ENCODE measurements around the gene CELSR2.

The CELSR2 gene

DNA sequence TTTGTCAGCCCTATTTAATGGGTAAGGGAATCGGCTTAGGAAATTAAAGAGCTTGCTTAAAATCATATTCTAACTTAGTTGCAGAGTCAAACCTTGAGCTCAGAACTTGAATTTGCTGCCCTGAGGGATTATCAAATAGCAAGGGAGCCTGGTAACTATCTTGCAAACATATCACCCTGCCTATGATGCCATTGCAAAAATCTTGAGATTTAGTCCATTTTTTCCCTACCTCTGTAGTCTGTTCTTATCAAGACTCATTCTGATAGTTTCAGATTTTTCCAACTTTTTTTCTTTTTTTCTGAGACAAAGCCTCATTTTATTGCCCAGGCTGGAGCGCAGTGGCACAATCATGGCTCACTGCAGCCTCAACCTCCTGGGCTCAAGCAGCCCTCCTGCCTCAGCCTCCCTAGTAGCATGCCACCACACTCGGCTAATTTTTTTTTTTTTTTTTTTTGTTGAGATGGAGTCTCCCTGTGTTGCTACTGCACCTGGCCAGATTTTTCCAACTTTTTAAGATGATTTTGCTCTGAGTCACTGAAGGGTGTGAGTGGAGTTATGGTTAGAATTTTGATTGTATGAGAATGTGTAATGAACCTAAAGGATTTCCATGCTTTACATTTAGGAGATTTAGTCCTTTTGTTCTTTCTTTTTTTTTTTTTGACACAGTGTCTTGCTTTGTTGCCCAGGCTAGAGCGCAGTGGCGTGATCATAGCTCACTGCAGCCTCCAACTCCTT, 23.5 kb upstream of the CELSR2 start:
- no peaks in the 10 kb centered on the region for H3K9me3 ChIP-seq (replicated peaks in 1 of 11)
- no peaks in the 10 kb centered on the region for H3K4me1 ChIP-seq
- H3K9ac ChIP-seq, result no peak overlapping the region
- H3K36me3 ChIP-seq, result peaks cover 90 to 99% (median 96%) of the 10 kb centered on the region in 11 experiments
- no peak overlapping the region for H3K27ac ChIP-seq
- H3K4me2 ChIP-seq, result no peak overlapping the region
- H3K4me3 ChIP-seq, result no peak overlapping the region
- no peaks in the 10 kb centered on the region for H3K27me3 ChIP-seq
- peaks cover 41 to 100% (median 88%) of the 10 kb centered on the region in 11 experiments; a peak in 20 of 22 replicates for H4K20me1 ChIP-seq
- no peak for TF ChIP-seq Cebpa-rat (IDR thresholded peaks at IDR 0.05)

DNA sequence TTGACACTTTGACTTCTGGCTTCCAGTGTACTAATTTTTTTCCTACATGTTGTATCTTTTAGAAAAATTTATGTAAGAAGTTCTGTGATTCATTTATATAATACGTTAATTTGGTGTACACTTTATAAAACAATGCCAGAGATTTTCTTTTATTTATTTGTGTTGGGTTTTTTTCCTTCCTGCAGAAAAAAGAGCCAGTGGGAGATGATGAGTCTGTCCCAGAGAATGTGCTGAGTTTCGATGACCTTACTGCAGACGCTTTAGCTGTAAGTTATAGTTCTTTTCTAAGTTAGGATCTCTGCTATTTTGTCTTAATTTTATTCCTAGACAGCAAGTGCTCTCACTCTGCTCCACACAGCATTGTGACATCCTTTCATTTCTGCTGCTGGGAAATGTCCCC, 21.2 kb upstream of the CELSR2 start:
- Histone ChIP-seq H3K27me3 (no peaks in the 10 kb centered on the region), H3K9me3 (replicated peaks in 1 of 11) (no peaks in the 10 kb centered on the region), H3K27ac (no peak overlapping the region), H4K20me1 (peaks cover 36 to 100% (median 83%) of the 10 kb centered on the region in 11 experiments; a peak in 20 of 22 replicates), H3K4me1 (no peaks in the 10 kb centered on the region), H3K9ac (no peak overlapping the region), H3K4me2 (no peak overlapping the region), H3K4me3 (no peak overlapping the region), H3K36me3 (peaks cover 91 to 100% (median 99%) of the 10 kb centered on the region in 11 experiments)
- no peak for TF ChIP-seq Cebpa-rat (IDR thresholded peaks at IDR 0.05)

DNA sequence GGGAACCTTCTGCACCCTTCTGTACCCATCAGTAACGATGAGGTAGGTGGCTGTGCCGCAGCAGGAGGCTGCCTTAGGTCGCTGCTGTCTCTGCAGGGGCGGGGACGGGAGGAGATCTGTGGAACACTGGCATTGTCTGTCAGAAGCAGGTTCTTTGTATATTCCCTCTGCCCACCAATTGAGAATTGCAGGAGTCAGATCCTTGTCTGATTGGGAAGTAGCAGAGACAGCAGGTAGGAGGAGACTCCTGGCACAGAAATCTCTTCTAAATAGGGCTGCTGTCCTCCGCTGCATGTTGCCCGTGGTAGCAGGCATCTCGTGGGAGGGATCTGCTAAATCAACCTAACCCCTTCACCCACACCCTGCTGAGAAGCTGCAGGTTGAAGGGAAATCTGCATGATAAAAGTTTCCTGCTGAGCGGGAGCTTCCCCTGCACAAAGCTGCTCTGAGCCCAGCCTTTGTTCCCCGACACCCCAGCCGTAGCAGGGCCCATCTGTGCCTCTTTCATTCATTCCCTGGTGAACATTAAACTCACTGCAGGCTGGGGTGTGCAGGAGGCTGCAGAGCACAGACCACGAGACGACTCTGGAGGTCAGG, 19.7 kb upstream of the CELSR2 start:
- TF ChIP-seq Cebpa-rat (IDR thresholded peaks at IDR 0.05), result no peak
- Histone ChIP-seq H3K36me3 (peaks cover 87 to 100% (median 98%) of the 10 kb centered on the region in 11 experiments), H3K9me3 (replicated peaks in 1 of 11) (no peaks in the 10 kb centered on the region), H3K27me3 (no peaks in the 10 kb centered on the region), H3K27ac (no peak overlapping the region), H4K20me1 (peaks cover 26 to 100% (median 71%) of the 10 kb centered on the region in 11 experiments; a peak in 20 of 22 replicates), H3K4me2 (no peak overlapping the region), H3K9ac (no peak overlapping the region), H3K4me1 (no peaks in the 10 kb centered on the region), H3K4me3 (no peak overlapping the region)

DNA sequence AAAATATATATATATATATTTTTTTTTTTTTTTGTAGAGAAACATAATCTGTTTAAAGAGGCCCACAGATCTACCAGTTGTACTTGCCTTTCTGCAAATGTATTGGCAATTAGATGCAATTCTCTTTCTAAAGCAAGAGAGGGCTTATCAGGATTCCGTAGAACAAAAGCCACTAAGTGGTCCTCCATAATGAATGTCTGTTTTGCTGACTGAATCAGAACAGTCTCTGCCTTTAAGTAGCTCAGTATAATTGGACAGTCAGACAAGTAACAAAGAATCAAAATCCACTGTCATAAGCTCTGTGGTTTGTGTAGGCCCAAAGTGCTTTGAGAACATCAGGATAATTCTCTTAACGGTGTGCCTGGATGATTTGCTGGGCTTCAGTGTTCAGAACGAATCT, 18.3 kb upstream of the CELSR2 start:
- peaks cover 90 to 100% (median 98%) of the 10 kb centered on the region in 11 experiments for H3K36me3 ChIP-seq
- H3K4me2 ChIP-seq, result no peak overlapping the region
- no peaks in the 10 kb centered on the region for H3K4me1 ChIP-seq
- no peak overlapping the region for H3K4me3 ChIP-seq
- H3K27me3 ChIP-seq, result no peaks in the 10 kb centered on the region
- no peak overlapping the region for H3K27ac ChIP-seq
- no peaks in the 10 kb centered on the region for H3K9me3 ChIP-seq (replicated peaks in 1 of 11)
- peaks cover 13 to 100% (median 69%) of the 10 kb centered on the region in 11 experiments; a peak in 20 of 22 replicates for H4K20me1 ChIP-seq
- no peak for TF ChIP-seq Cebpa-rat (IDR thresholded peaks at IDR 0.05)
- no peak overlapping the region for H3K9ac ChIP-seq

DNA sequence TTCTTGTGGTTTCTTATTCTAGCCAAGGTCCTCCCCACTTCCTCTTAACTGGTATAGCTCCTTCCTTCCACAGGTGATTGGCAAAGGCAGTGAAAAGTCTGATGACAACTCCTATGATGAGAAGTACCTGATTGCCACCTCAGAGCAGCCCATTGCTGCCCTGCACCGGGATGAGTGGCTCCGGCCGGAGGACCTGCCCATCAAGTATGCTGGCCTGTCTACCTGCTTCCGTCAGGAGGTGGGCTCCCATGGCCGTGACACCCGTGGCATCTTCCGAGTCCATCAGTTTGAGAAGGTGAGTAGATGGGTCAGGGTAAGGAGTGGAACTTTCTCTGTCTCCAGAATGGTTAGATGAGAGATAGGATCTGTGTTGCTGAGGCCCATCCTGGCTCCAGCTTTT, 14.2 kb upstream of the CELSR2 start:
- Histone ChIP-seq H3K9me3 (replicated peaks in 1 of 11) (no peaks in the 10 kb centered on the region), H3K27ac (no peak overlapping the region), H3K4me1 (peaks cover 0 to 4% (median 0%) of the 10 kb centered on the region in 10 experiments; a peak in 2 of 20 replicates), H3K27me3 (no peaks in the 10 kb centered on the region), H3K4me3 (no peak overlapping the region), H4K20me1 (peaks cover 17 to 100% (median 51%) of the 10 kb centered on the region in 11 experiments; a peak in 21 of 22 replicates), H3K9ac (no peak overlapping the region), H3K4me2 (no peak overlapping the region), H3K36me3 (peaks cover 88 to 100% (median 97%) of the 10 kb centered on the region in 11 experiments)
- no peak for TF ChIP-seq Cebpa-rat (IDR thresholded peaks at IDR 0.05)

DNA sequence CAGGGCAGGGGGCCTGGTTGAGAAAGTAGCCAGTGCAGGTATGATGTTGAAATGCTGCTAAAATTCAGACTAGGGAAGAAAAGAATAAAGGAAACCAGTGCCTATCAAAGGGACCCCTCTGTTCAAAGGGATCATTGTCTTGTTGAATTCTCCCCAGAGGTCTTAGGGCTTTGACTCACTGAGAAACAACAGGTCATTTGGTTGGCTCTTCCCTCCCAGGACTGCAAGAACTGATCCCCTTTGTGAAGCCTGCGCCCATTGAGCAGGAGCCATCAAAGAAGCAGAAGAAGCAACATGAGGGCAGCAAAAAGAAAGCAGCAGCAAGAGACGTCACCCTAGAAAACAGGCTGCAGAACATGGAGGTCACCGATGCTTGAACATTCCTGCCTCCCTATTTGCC, 11.8 kb upstream of the CELSR2 start:
- Histone ChIP-seq H3K4me1 (peaks cover 0 to 11% (median 5%) of the 10 kb centered on the region in 10 experiments; a peak in 5 of 20 replicates), H3K27ac (no peak overlapping the region), H4K20me1 (peaks cover 13 to 86% (median 38%) of the 10 kb centered on the region in 11 experiments; a peak in 20 of 22 replicates), H3K4me2 (no peak overlapping the region), H3K4me3 (no peak overlapping the region), H3K9ac (no peak overlapping the region), H3K36me3 (peaks cover 64 to 77% (median 74%) of the 10 kb centered on the region in 11 experiments), H3K27me3 (peaks cover 0 to 12% (median 0%) of the 10 kb centered on the region in 11 experiments; a peak in 4 of 22 replicates), H3K9me3 (replicated peaks in 1 of 11) (no peaks in the 10 kb centered on the region)
- no peak for TF ChIP-seq Cebpa-rat (IDR thresholded peaks at IDR 0.05)

DNA sequence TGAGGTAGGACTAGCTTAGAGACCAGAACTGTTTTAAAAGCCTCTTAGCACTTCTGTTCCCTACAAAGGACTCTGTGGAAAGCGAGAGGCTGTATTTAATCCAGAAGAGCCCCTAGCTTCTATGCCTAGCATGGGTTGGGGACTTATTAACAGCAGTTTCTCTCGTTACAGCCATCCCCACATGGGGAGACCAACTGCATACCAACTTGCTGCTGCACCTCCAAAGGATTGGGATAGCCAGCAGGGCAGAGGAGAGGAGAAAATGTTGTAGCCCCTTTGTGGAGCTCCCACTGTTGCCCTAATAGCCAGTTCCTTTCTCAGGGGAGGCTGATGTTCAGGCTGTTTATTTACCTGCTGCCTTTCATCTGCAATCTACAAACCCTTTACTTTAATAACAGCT, 11.0 kb upstream of the CELSR2 start:
- TF ChIP-seq Cebpa-rat (IDR thresholded peaks at IDR 0.05), result no peak
- Histone ChIP-seq H4K20me1 (peaks cover 13 to 77% (median 38%) of the 10 kb centered on the region in 11 experiments; a peak in 18 of 22 replicates), H3K27ac (no peak overlapping the region), H3K9me3 (replicated peaks in 1 of 11) (no peaks in the 10 kb centered on the region), H3K9ac (no peak overlapping the region), H3K4me2 (no peak overlapping the region), H3K36me3 (peaks cover 56 to 69% (median 65%) of the 10 kb centered on the region in 11 experiments), H3K4me1 (peaks cover 0 to 13% (median 6%) of the 10 kb centered on the region in 10 experiments; a peak in 5 of 20 replicates), H3K4me3 (no peak overlapping the region), H3K27me3 (peaks cover 0 to 12% (median 0%) of the 10 kb centered on the region in 11 experiments; a peak in 4 of 22 replicates)

DNA sequence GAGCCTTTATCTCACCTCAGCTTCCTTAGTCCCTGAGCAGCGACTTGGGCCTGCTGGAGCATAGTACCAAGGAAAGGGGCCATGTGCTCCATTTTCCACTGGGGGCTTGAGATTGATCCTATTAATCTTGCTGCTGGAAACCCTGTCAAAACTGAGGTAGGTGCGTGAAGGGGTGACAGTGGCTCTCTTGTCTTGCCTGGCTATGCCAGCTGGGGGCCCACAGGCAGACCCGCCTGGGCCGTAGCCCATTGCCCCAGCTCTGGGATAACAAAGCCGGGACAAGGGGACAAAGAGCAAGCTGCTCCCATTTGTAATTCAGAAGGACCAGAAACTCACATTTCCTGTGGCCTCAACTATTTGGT, 10.3 kb upstream of the CELSR2 start:
- no peaks in the 10 kb centered on the region for H3K9me3 ChIP-seq (replicated peaks in 1 of 11)
- peaks cover 13 to 72% (median 38%) of the 10 kb centered on the region in 11 experiments; a peak in 18 of 22 replicates for H4K20me1 ChIP-seq
- H3K9ac ChIP-seq, result no peak overlapping the region
- peaks cover 52 to 62% (median 58%) of the 10 kb centered on the region in 11 experiments for H3K36me3 ChIP-seq
- TF ChIP-seq Cebpa-rat (IDR thresholded peaks at IDR 0.05), result no peak
- H3K4me1 ChIP-seq, result peaks cover 0 to 13% (median 6%) of the 10 kb centered on the region in 10 experiments; a peak in 5 of 20 replicates
- H3K27me3 ChIP-seq, result peaks cover 0 to 12% (median 0%) of the 10 kb centered on the region in 11 experiments; a peak in 4 of 22 replicates
- H3K4me2 ChIP-seq, result no peak overlapping the region
- no peak overlapping the region for H3K27ac ChIP-seq
- H3K4me3 ChIP-seq, result no peak overlapping the region

DNA sequence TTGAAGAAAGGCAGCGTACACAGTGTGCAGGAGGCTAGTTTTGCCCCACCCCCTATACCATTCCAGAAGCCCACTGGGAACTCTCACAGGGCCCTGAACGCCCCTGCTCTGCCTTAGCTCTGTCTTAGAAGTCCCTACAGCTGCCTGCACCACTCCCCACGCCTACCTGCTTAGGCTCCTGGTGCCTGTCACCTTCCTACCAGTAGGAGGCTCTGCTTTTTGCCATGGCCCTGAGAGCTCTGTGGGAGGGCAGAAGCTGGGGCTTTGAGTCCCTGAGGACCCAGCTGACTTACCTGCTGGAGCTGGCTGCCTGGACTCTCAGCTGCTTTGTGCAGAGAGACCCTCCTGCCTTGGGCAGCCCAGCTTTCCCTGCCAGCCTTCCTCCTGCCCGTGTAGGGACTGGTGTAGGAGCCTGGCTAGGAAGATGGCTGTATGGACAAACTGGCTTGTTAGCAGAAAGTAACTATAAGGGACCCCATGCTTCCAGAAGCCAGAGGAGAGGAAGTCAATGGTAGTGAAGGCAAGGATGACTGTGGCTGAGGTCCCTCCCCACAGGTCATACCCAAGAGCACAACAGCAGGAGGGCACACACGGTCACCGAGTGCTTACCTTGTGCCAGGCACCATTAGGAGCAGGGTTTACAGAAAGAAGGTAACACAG, 9.8 kb upstream of the CELSR2 start:
- peaks cover 13 to 71% (median 38%) of the 10 kb centered on the region in 11 experiments; a peak in 18 of 22 replicates for H4K20me1 ChIP-seq
- no peaks in the 10 kb centered on the region for H3K9me3 ChIP-seq (replicated peaks in 1 of 11)
- H3K27me3 ChIP-seq, result peaks cover 0 to 12% (median 0%) of the 10 kb centered on the region in 11 experiments; a peak in 4 of 22 replicates
- no peak overlapping the region for H3K27ac ChIP-seq
- H3K4me3 ChIP-seq, result no peak overlapping the region
- H3K4me2 ChIP-seq, result no peak overlapping the region
- TF ChIP-seq Cebpa-rat (IDR thresholded peaks at IDR 0.05), result no peak
- H3K36me3 ChIP-seq, result peaks cover 47 to 57% (median 53%) of the 10 kb centered on the region in 11 experiments
- no peak overlapping the region; a peak in 1 of 22 replicates for H3K9ac ChIP-seq
- peaks cover 0 to 13% (median 6%) of the 10 kb centered on the region in 10 experiments; a peak in 5 of 20 replicates for H3K4me1 ChIP-seq
